H9 (cell line): ENCODE data around the gene C8G. TPM values are rescaled to one million over a fixed set of nuclear protein-coding genes. Genes with fewer than 3 reads are reported as not detected.

Experiments used
- DNase-seq: peaks from one replicate; pipeline ENCODE4 v3.0.0-alpha.2; 2017
- H2AFZ ChIP-seq: one replicate; pipeline ENCODE4 v1.6.1; 2013; ENCODE audit warnings: mild to moderate bottlenecking, low read length, control low read depth, moderate library complexity
- H2AK5ac ChIP-seq: 2 replicates; pipeline ENCODE4 v1.6.1; 2013; ENCODE audit warnings: low read length, control low read depth, mixed read lengths; ENCODE audit not compliant: insufficient read length
- H2BK120ac ChIP-seq: one replicate; pipeline ENCODE4 v1.6.1; 2013; ENCODE audit warnings: low read depth, mild to moderate bottlenecking, low read length, control low read depth, inconsistent platforms; ENCODE audit not compliant: poor library complexity, severe bottlenecking
- H2BK12ac ChIP-seq: 2 replicates; pipeline ENCODE4 v1.6.1; 2013; ENCODE audit warnings: low read length, control low read depth, mixed read lengths, low read depth; ENCODE audit not compliant: insufficient read length
- H2BK15ac ChIP-seq: 2 replicates; pipeline ENCODE4 v1.6.1; 2013; ENCODE audit warnings: low read depth, low read length, control low read depth
- H2BK20ac ChIP-seq: one replicate; pipeline ENCODE4 v1.6.1; 2013; ENCODE audit warnings: low read depth, mild to moderate bottlenecking, low read length, control low read depth, inconsistent platforms; ENCODE audit not compliant: poor library complexity, severe bottlenecking
- H2BK5ac ChIP-seq: 2 replicates; pipeline ENCODE4 v1.6.1; 2013; ENCODE audit warnings: low read length, control low read depth, mixed read lengths; ENCODE audit not compliant: insufficient read length
- H3K14ac ChIP-seq: 2 replicates; pipeline ENCODE4 v1.6.1; 2013; ENCODE audit warnings: low read length, control low read depth; ENCODE audit not compliant: insufficient read depth
- H3K18ac ChIP-seq: 2 replicates; pipeline ENCODE4 v1.6.1; 2013; ENCODE audit warnings: low read depth, mild to moderate bottlenecking, mixed read lengths, low read length, control low read depth; ENCODE audit not compliant: insufficient read length
- H3K23ac ChIP-seq: 2 replicates; pipeline ENCODE4 v1.6.1; 2013; ENCODE audit warnings: low read length, control low read depth, mixed read lengths, low read depth; ENCODE audit not compliant: insufficient read length
- H3K23me2 ChIP-seq: 2 replicates; pipeline ENCODE4 v1.6.1; 2013; ENCODE audit warnings: low read depth, mild to moderate bottlenecking, mixed read lengths, low read length, control low read depth; ENCODE audit not compliant: insufficient read length, poor library complexity, severe bottlenecking
- H3K27ac ChIP-seq: 2 replicates; pipeline ENCODE4 v1.5.1; 2013; ENCODE audit warnings: low read length, control low read depth, mixed read lengths, low read depth; ENCODE audit not compliant: insufficient read length
- H3K27me3 ChIP-seq: 2 replicates; pipeline ENCODE4 v1.6.1; 2013; ENCODE audit warnings: low read length, control low read depth, inconsistent platforms; ENCODE audit not compliant: insufficient read depth
- H3K4ac ChIP-seq: 2 replicates; pipeline ENCODE4 v1.6.1; 2013; ENCODE audit warnings: low read depth, mild to moderate bottlenecking, control low read depth, inconsistent platforms, low read length, moderate library complexity
- H3K4me1 ChIP-seq: 2 replicates; pipeline ENCODE4 v1.6.1; 2013; ENCODE audit warnings: low read length, control low read depth, inconsistent platforms; ENCODE audit not compliant: insufficient read depth
- H3K4me2 ChIP-seq: 2 replicates; pipeline ENCODE4 v1.6.1; 2013; ENCODE audit warnings: low read length, control low read depth, mixed read lengths; ENCODE audit not compliant: insufficient read length, insufficient read depth
- H3K56ac ChIP-seq: 2 replicates; pipeline ENCODE4 v1.6.1; 2013; ENCODE audit warnings: low read depth, mild to moderate bottlenecking, mixed read lengths, low read length, control low read depth; ENCODE audit not compliant: insufficient read length
- H3K79me1 ChIP-seq: 2 replicates; pipeline ENCODE4 v1.6.1; 2013; ENCODE audit warnings: low read depth, mild to moderate bottlenecking, moderate library complexity, low read length, control low read depth, inconsistent platforms; ENCODE audit not compliant: insufficient read depth, poor library complexity, severe bottlenecking
- H3K79me2 ChIP-seq: 2 replicates; pipeline ENCODE4 v1.6.1; 2013; ENCODE audit warnings: low read length, control low read depth, inconsistent platforms; ENCODE audit not compliant: insufficient read depth
- H3K9ac ChIP-seq: 2 replicates; pipeline ENCODE4 v1.6.1; 2013; ENCODE audit warnings: low read length, control low read depth, mixed read lengths; ENCODE audit not compliant: insufficient read length; ENCODE audit errors: extremely low read depth
- H3K9me3 ChIP-seq: one replicate; pipeline ENCODE4 v1.6.1; 2013; ENCODE audit warnings: low read depth, low read length, inconsistent platforms; ENCODE audit not compliant: control insufficient read depth
- H3T11ph ChIP-seq: one replicate; pipeline ENCODE4 v1.6.1; 2013; ENCODE audit warnings: mild to moderate bottlenecking, low read length, control low read depth, inconsistent platforms
- H4K20me1 ChIP-seq: one replicate; pipeline ENCODE4 v1.6.1; 2013; ENCODE audit not compliant: control insufficient read depth, insufficient read length, insufficient read depth
- H4K5ac ChIP-seq: 2 replicates; pipeline ENCODE4 v1.6.1; 2013; ENCODE audit warnings: low read depth, mild to moderate bottlenecking, mixed read lengths, low read length, control low read depth; ENCODE audit not compliant: insufficient read length
- H4K8ac ChIP-seq: replicated peaks from 2 replicates; pipeline ENCODE4 v1.6.1; 2013; ENCODE audit warnings: low read length, control low read depth, mixed read lengths, low read depth; ENCODE audit not compliant: insufficient read length
- H4K91ac ChIP-seq: 2 replicates; pipeline ENCODE4 v1.6.1; 2013; ENCODE audit warnings: low read depth, mild to moderate bottlenecking, moderate library complexity, mixed read lengths, low read length, control low read depth; ENCODE audit not compliant: insufficient read length
- H3K27ac Mint-ChIP-seq, 3 experiments: 2 replicates in 2 of 3; 3 replicates in 1 of 3; pipeline ENCODE4 v1.8.0; 2020 to 2021; ENCODE audit warnings: mixed read lengths in 3 of 3, mild to moderate bottlenecking in 1 of 3, moderate library complexity in 1 of 3
- H3K27me3 Mint-ChIP-seq: 2 replicates; pipeline ENCODE4 v1.8.0; 2021; ENCODE audit warnings: low read depth, mild to moderate bottlenecking, moderate library complexity, mixed read lengths
- H3K36me3 Mint-ChIP-seq, 3 experiments: 2 replicates in 2 of 3; 3 replicates in 1 of 3; pipeline ENCODE4 v1.8.0; 2020 to 2021; ENCODE audit warnings: low read depth in 3 of 3, mixed read lengths in 3 of 3; ENCODE audit not compliant: insufficient read depth in 1 of 3
- H3K4me1 Mint-ChIP-seq, 2 experiments: 2 replicates each; pipeline ENCODE4 v1.8.0; 2020; ENCODE audit warnings: mixed read lengths in 2 of 2
- H3K4me3 Mint-ChIP-seq, 2 experiments: 2 replicates in 1 of 2; 3 replicates in 1 of 2; pipeline ENCODE4 v1.8.0; 2020 to 2021; ENCODE audit warnings: mild to moderate bottlenecking in 2 of 2, mixed read lengths in 2 of 2, moderate library complexity in 1 of 2
- H3K9me3 Mint-ChIP-seq, 2 experiments: 2 replicates in 1 of 2; 3 replicates in 1 of 2; pipeline ENCODE4 v1.8.0; 2020; ENCODE audit warnings: mild to moderate bottlenecking in 2 of 2, mixed read lengths in 2 of 2, moderate library complexity in 1 of 2
- WGBS: extraction: QIAGEN DNeasy Blood & Tissue Kit; methylation state at CpG from one replicate; pipeline ENCODE4 v1.1.7; 2013; ENCODE audit warnings: missing lambda C conversion rate, low lambda C conversion rate, mixed read lengths; ENCODE audit not compliant: insufficient read length; ENCODE audit errors: extremely low coverage; 5-methylcytosine and 5-hydroxymethylcytosine counted together
- total RNA-seq: library from RNA; stranded (reverse); gene quantifications from 2 replicates; pipeline ENCODE4 v1.2.1, GENCODE V29; 2021
- TF ChIP-seq, protein P1 (sequence below): fragments of 200-600 bp; sonication (generic); conservative IDR thresholded peaks from 3 replicates; pipeline ENCODE4 v1.8.0; 2021; ENCODE audit warnings: antibody characterized with exemption, mild to moderate bottlenecking

C8G gene
- total RNA-seq, 1 experiment from 2014 or later, result 0.96 TPM

DNA sequence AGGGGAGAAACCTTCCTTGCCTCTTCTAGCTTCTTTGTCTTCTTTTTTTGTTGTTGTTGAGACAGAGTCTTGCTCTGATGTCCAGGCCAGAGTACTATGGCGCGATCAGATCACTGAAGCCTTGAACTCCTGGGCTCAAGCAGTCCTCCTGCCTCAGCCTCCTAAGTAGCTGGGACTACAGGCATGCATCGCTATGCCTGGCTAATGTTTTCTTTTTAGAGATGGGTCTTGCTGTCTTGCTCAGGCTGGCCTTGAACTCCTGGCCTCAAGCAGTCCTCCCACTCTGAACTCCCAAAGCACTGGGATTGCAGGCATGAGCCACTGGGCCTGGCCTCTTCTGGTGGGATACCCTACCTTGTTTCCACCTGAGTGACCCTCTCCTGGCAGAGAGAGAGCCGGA, 43.8 kb downstream of the C8G start:
- H3K79me2 ChIP-seq, result no peaks in the 10 kb centered on the region
- H3K14ac ChIP-seq, result no peak overlapping the region
- H3T11ph ChIP-seq, result no peak overlapping the region
- H3K4me2 ChIP-seq, result no peak overlapping the region
- no peak overlapping the region for H2BK12ac ChIP-seq
- H3K23me2 ChIP-seq, result peaks cover 6% of the 10 kb centered on the region
- H2BK15ac ChIP-seq, result no peak overlapping the region
- Mint-ChIP-seq H3K27ac (no peak overlapping the region), H3K4me3 (no peak overlapping the region), H3K4me1 (peaks cover 2% of the 10 kb centered on the region in 2 experiments; a peak in 2 of 4 replicates), H3K36me3 (peaks cover 2 to 6% (median 2%) of the 10 kb centered on the region in 3 experiments; a peak in 5 of 7 replicates), H3K9me3 (peaks cover 9 to 10% of the 10 kb centered on the region in 2 experiments; a peak in 3 of 5 replicates), H3K27me3 (peaks cover 26% of the 10 kb centered on the region)
- no peak overlapping the region for H3K27ac ChIP-seq
- H3K27me3 ChIP-seq, result no peaks in the 10 kb centered on the region
- no peak overlapping the region for H2BK20ac ChIP-seq
- no peak overlapping the region for H2AFZ ChIP-seq
- no peak overlapping the region for H4K8ac ChIP-seq
- H4K91ac ChIP-seq, result no peak overlapping the region
- no peak overlapping the region for H3K23ac ChIP-seq
- no peaks in the 10 kb centered on the region for H3K9me3 ChIP-seq
- H3K4me1 ChIP-seq, result no peaks in the 10 kb centered on the region
- no peaks in the 10 kb centered on the region for H4K20me1 ChIP-seq
- TF ChIP-seq, protein P1, sequence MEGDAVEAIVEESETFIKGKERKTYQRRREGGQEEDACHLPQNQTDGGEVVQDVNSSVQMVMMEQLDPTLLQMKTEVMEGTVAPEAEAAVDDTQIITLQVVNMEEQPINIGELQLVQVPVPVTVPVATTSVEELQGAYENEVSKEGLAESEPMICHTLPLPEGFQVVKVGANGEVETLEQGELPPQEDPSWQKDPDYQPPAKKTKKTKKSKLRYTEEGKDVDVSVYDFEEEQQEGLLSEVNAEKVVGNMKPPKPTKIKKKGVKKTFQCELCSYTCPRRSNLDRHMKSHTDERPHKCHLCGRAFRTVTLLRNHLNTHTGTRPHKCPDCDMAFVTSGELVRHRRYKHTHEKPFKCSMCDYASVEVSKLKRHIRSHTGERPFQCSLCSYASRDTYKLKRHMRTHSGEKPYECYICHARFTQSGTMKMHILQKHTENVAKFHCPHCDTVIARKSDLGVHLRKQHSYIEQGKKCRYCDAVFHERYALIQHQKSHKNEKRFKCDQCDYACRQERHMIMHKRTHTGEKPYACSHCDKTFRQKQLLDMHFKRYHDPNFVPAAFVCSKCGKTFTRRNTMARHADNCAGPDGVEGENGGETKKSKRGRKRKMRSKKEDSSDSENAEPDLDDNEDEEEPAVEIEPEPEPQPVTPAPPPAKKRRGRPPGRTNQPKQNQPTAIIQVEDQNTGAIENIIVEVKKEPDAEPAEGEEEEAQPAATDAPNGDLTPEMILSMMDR, result no peak
- no peak overlapping the region for H2AK5ac ChIP-seq
- H3K18ac ChIP-seq, result no peak overlapping the region
- WGBS, result no CpG with 5 or more reads among the region's 4 CpGs
- H4K5ac ChIP-seq, result no peak overlapping the region
- H3K4ac ChIP-seq, result no peak overlapping the region
- no peak overlapping the region for H3K56ac ChIP-seq
- no peak for DNase-seq
- no peaks in the 10 kb centered on the region for H3K79me1 ChIP-seq
- H3K9ac ChIP-seq, result no peak overlapping the region
- H2BK120ac ChIP-seq, result no peak overlapping the region
- H2BK5ac ChIP-seq, result no peak overlapping the region
